ENCODE measurements around the gene UNC79. TPM values are rescaled to one million over a fixed set of nuclear protein-coding genes. Genes with fewer than 3 reads are reported as not detected.

UNC79 gene
- total and polyA plus RNA-seq, 3 donors from 2014 or later, result 4.3 to 10.7 (median 5.5) TPM

DNA sequence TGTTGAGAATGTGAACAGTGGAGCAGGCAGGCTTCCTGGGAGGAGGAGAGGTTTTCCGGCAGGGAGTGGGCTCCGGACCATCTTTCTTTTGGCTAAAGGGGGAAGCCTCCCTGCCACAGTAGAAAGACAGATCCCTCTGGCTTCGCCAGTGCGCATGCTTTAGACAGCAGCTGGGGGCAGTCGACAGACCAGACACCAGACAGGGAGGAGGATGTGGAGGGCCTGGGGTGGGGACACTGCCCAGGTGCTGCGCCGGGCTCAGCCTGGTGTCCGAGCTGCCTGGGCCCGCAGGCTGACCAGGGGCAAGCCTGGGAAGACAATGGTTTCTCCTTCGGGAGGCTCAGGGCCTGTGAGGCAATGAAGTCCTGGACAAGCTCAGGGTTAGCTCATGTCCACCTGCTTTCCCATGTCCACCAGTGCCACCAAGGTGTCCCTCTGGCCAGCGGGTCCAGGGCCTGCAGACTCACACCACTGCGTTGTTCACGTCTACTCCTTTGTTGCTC, 290.3 kb downstream of the UNC79 start:
- DNase-seq, result no peak
- intact Hi-C loops (cut with DNase I; ENCODE audit: low total_unique reads), result no loop called here
- H3K36me3 ChIP-seq (ENCODE audit: low read depth, missing control alignments), result no peaks in the 10 kb centered on the region
- H3K4me1 ChIP-seq, result no peaks in the 10 kb centered on the region
- 83 to 90% methylated on average over 8 to 13 of the region's 13 CpGs for WGBS, 2 donors
- no peak overlapping the region for H3K4me3 ChIP-seq
- no peak for TF ChIP-seq CTCF (IDR thresholded peaks at IDR 0.05)
- TF ChIP-seq POLR2A (IDR thresholded peaks at IDR 0.05), result no peak
- H3K9me3 ChIP-seq, result no peaks in the 10 kb centered on the region
- H3K27ac ChIP-seq, result no peak overlapping the region
- H3K27me3 ChIP-seq, result no peaks in the 10 kb centered on the region

DNA sequence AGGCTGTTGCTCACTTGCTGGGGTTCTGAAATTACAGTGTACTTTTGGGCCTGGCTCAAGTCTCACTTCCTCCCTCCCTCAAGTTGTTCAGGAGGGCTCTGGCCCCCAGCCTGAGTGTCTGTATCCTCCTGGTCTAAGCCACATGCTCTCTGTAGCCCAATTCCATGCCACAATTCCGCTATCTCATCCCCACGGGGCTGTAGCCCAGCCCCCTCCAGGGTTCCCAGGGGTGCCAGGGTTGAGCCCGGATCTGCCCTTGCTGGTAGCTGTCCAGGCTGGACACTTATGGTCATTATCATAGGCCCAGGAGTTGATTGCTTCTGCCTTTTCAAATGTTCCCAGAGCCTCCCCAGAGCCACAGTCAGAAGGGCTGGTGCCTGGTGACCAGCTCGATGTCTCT, 292.3 kb downstream of the UNC79 start:
- DNase-seq, result no peak
- Histone ChIP-seq H3K9me3 (no peaks in the 10 kb centered on the region), H3K27me3 (no peaks in the 10 kb centered on the region), H3K4me1 (no peaks in the 10 kb centered on the region), H3K4me3 (no peak overlapping the region), H3K27ac (no peak overlapping the region), H3K36me3 (ENCODE audit: low read depth, missing control alignments) (no peaks in the 10 kb centered on the region)
- WGBS, 2 donors, result 70 to 83% methylated on average over 4 of the region's 4 CpGs
- intact Hi-C loops (cut with DNase I; ENCODE audit: low total_unique reads), result no loop called here
- TF ChIP-seq CTCF (IDR thresholded peaks at IDR 0.05) (no peak), POLR2A (IDR thresholded peaks at IDR 0.05) (no peak)

DNA sequence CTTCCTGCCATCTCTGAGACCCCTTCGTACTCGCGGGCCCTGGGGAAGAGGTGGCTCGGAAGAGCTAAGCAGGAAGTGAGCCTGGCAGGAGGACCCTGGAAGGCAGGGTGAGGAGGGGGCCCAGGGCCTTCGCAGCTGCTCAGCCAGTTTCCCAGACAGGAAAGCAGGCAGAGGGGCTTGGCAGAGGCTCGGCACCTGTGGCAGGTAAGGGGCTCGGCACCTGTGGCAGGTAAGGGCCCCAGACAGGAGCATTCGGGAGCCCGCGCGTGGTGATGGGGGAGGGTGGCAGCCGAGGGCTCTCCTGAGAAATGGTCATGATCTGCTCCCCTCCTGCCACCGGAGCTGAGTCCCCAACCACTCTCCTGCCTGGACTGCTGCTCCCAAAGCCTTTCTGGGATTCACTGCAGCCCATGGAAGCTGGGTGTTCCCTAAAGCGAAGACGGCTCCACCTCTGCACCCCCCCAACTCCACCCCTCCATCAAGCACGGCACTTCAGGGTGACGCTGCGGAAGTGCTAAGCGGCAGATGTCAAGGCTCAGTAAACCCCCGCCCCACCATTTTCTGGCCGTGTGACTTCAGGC, 294.4 kb downstream of the UNC79 start:
- Histone ChIP-seq H3K4me3 (no peak overlapping the region), H3K9me3 (no peaks in the 10 kb centered on the region), H3K36me3 (ENCODE audit: low read depth, missing control alignments) (no peaks in the 10 kb centered on the region), H3K27ac (no peak overlapping the region), H3K4me1 (no peaks in the 10 kb centered on the region), H3K27me3 (no peaks in the 10 kb centered on the region)
- TF ChIP-seq POLR2A (IDR thresholded peaks at IDR 0.05) (no peak), CTCF (IDR thresholded peaks at IDR 0.05) (no peak)
- no peak for DNase-seq
- intact Hi-C loops (cut with DNase I; ENCODE audit: low total_unique reads), result no loop called here
- WGBS, 2 donors, result 80 to 89% methylated on average over 14 to 21 of the region's 21 CpGs

DNA sequence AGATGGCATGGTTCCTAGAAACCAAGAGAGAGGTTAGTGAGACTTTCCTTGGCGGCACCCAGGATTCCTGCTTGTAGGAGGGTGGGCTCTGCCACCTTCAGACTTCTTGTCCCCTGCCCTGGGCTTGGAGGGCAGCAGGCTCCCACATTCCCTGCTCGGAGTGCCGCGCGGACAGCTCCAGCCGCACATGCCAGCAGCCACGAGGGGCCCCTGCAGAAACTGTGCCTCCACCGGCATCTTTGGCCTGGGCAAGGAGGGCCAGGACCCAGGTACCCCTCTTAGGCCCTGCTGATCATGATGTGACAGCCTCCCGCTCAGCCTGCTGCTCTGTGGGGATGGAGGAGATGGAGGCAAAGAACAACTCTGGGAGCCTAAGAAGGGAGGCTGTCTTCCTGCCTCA, 295.3 kb downstream of the UNC79 start:
- no peak for TF ChIP-seq POLR2A (IDR thresholded peaks at IDR 0.05)
- no peak for TF ChIP-seq CTCF (IDR thresholded peaks at IDR 0.05)
- Histone ChIP-seq H3K4me3 (no peak overlapping the region), H3K4me1 (no peaks in the 10 kb centered on the region), H3K27me3 (no peaks in the 10 kb centered on the region), H3K9me3 (no peaks in the 10 kb centered on the region), H3K27ac (no peak overlapping the region), H3K36me3 (ENCODE audit: low read depth, missing control alignments) (no peaks in the 10 kb centered on the region)
- DNase-seq, result no peak
- intact Hi-C loops (cut with DNase I; ENCODE audit: low total_unique reads), result no loop called here
- 91% methylated on average over 9 of the region's 9 CpGs; no CpG with 5 or more reads in 1 of the 2 donors for WGBS, 2 donors

All from testis (tissue), 3 donors.